GM12878 (cell line): ENCODE results near the gene PPP2R2D.

Experiments
- EZH2 ChIP-seq: IDR thresholded peaks from 2 replicates; pipeline ENCODE4 v1.6.1; 2012; ENCODE audit warnings: low read depth, mild to moderate bottlenecking, control low read depth, inconsistent platforms, low read length, borderline replicate concordance; ENCODE audit not compliant: control insufficient read depth
- NFYB ChIP-seq: IDR thresholded peaks from 2 replicates; pipeline ENCODE4 v1.6.1; 2011; ENCODE audit warnings: low read depth, mild to moderate bottlenecking, low read length, improper control_type of control experiment, moderate library complexity; ENCODE audit not compliant: insufficient read depth
- POLR2A ChIP-seq: IDR thresholded peaks from 2 replicates; pipeline ENCODE4 v1.6.1; 2011; ENCODE audit warnings: low read depth, mild to moderate bottlenecking, low read length
- RCOR1 ChIP-seq: conservative IDR thresholded peaks from 2 replicates; pipeline ENCODE4 v1.6.1; 2012; ENCODE audit warnings: low read depth, low read length, improper control_type of control experiment
- TF ChIP-seq, protein P1 (sequence below): IDR thresholded peaks from 2 replicates; pipeline ENCODE4 v1.6.1; 2012; ENCODE audit warnings: low read length, inconsistent platforms
- TF ChIP-seq, protein P2 (sequence below), 3 experiments: IDR thresholded peaks in 2 of 3; conservative IDR thresholded peaks in 1 of 3; 2 replicates each; pipeline ENCODE4 v1.5.1; 2011; ENCODE audit warnings: low read depth in 3 of 3, low read length in 3 of 3, mild to moderate bottlenecking in 3 of 3, control low read depth in 2 of 3, moderate library complexity in 2 of 3, inconsistent platforms in 1 of 3, mixed read lengths in 1 of 3; ENCODE audit not compliant: control insufficient read depth in 2 of 3, insufficient read depth in 1 of 3; ENCODE audit errors: extremely low read depth in 1 of 3
- TF ChIP-seq, protein P3 (sequence below): IDR thresholded peaks from 2 replicates; pipeline ENCODE4 v1.6.1; 2012; ENCODE audit warnings: mild to moderate bottlenecking, low read depth, low read length

DNA sequence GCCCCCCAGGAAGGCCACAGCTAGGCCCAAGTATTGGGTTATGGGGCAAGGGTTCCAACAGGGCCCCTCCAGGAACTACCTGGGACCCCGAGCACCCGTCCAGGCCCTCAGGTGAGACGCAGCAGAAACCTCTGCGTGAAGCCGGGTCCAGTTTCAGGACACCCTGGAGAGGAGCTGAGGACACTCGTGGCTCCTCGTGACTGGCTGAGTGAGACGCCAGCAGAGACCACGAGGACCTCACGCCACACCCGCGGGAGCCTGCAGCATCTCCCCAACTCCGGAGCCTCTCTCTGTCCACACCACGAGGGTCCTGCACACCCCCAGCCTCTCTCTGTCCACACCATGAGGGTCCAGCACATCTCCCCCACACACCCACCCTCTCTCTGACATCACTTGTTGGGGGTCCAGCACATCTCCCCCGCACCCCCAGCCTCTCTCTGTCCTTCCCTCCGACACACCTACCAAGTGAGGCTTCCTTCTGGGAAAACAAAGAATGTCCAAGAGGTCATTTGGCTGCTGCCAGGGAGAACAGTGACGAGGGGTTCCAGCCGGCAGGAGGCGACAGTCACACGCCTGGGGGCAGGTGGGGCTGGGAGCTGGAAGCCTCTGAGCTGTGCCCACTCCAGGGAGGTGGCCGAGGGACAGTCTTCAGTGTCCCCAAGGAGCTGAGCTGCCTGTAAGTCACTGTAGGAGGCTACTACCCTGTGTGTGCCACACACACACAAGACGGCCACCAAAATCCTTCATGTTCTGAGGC lies 46.1 kb upstream of the PPP2R2D start:
- TF ChIP-seq, protein P1, sequence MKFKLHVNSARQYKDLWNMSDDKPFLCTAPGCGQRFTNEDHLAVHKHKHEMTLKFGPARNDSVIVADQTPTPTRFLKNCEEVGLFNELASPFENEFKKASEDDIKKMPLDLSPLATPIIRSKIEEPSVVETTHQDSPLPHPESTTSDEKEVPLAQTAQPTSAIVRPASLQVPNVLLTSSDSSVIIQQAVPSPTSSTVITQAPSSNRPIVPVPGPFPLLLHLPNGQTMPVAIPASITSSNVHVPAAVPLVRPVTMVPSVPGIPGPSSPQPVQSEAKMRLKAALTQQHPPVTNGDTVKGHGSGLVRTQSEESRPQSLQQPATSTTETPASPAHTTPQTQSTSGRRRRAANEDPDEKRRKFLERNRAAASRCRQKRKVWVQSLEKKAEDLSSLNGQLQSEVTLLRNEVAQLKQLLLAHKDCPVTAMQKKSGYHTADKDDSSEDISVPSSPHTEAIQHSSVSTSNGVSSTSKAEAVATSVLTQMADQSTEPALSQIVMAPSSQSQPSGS = no peak
- TF ChIP-seq POLR2A (no peak), RCOR1 (no peak), NFYB (no peak), EZH2 (no peak)
- TF ChIP-seq, protein P2, sequence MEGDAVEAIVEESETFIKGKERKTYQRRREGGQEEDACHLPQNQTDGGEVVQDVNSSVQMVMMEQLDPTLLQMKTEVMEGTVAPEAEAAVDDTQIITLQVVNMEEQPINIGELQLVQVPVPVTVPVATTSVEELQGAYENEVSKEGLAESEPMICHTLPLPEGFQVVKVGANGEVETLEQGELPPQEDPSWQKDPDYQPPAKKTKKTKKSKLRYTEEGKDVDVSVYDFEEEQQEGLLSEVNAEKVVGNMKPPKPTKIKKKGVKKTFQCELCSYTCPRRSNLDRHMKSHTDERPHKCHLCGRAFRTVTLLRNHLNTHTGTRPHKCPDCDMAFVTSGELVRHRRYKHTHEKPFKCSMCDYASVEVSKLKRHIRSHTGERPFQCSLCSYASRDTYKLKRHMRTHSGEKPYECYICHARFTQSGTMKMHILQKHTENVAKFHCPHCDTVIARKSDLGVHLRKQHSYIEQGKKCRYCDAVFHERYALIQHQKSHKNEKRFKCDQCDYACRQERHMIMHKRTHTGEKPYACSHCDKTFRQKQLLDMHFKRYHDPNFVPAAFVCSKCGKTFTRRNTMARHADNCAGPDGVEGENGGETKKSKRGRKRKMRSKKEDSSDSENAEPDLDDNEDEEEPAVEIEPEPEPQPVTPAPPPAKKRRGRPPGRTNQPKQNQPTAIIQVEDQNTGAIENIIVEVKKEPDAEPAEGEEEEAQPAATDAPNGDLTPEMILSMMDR (IDR thresholded peaks at IDR 0.05 in 2 of 3, conservative IDR thresholded peaks at IDR 0.05 in 1 of 3; ENCODE audit: control insufficient read depth in 2 of 3, extremely low read depth in 1 of 3, insufficient read depth in 1 of 3, low read depth in 3 of 3, low read length in 3 of 3) = no peak
- TF ChIP-seq, protein P3, sequence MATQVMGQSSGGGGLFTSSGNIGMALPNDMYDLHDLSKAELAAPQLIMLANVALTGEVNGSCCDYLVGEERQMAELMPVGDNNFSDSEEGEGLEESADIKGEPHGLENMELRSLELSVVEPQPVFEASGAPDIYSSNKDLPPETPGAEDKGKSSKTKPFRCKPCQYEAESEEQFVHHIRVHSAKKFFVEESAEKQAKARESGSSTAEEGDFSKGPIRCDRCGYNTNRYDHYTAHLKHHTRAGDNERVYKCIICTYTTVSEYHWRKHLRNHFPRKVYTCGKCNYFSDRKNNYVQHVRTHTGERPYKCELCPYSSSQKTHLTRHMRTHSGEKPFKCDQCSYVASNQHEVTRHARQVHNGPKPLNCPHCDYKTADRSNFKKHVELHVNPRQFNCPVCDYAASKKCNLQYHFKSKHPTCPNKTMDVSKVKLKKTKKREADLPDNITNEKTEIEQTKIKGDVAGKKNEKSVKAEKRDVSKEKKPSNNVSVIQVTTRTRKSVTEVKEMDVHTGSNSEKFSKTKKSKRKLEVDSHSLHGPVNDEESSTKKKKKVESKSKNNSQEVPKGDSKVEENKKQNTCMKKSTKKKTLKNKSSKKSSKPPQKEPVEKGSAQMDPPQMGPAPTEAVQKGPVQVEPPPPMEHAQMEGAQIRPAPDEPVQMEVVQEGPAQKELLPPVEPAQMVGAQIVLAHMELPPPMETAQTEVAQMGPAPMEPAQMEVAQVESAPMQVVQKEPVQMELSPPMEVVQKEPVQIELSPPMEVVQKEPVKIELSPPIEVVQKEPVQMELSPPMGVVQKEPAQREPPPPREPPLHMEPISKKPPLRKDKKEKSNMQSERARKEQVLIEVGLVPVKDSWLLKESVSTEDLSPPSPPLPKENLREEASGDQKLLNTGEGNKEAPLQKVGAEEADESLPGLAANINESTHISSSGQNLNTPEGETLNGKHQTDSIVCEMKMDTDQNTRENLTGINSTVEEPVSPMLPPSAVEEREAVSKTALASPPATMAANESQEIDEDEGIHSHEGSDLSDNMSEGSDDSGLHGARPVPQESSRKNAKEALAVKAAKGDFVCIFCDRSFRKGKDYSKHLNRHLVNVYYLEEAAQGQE = no peak
